Left renal cortex interstitium (tissue), 4 donors: ENCODE measurements around the gene ACSS2. TPM values are rescaled to one million over a fixed set of nuclear protein-coding genes. Genes with fewer than 3 reads are reported as not detected.

ENCODE experiments used
- DNase-seq, 4 donors: peaks; one replicate each; pipeline ENCODE4 v3.0.0-alpha.2; 2013; ENCODE audit warnings: low read depth in 4 of 4, low spot score in 2 of 4, missing footprints in 1 of 4
- polyA plus RNA-seq, 4 donors: library from polyadenylated mRNA; unstranded; fragments of 120-200 nt; gene quantifications; one replicate each; pipeline ENCODE4 v1.2.1, GENCODE V29; 2013; ENCODE audit not compliant: insufficient read length in 4 of 4

Gene ACSS2
- polyA plus RNA-seq, 4 donors = 35.8 to 50.2 (median 41.9) TPM

GRCh38 chr20:34945315-34946077 lies 69.1 kb downstream of the ACSS2 start:
- no peak for DNase-seq

- DNase-seq = no peak
These were observed 70.2 kb downstream of the ACSS2 start for GRCh38 chr20:34946661-34947060.

GRCh38 chr20:34947336-34947735 lies 70.9 kb downstream of the ACSS2 start:
- DNase-seq = no peak

- no peak for DNase-seq
These were observed 71.6 kb downstream of the ACSS2 start for GRCh38 chr20:34948030-34948429.

- no peak for DNase-seq
These were observed 72.7 kb downstream of the ACSS2 start for GRCh38 chr20:34949120-34949519.

- no peak for DNase-seq
These were observed 74.8 kb downstream of the ACSS2 start for GRCh38 chr20:34951252-34951651.

GRCh38 chr20:34951652-34952051 lies 75.2 kb downstream of the ACSS2 start:
- no peak for DNase-seq

GRCh38 chr20:34952671-34953070 lies 76.3 kb downstream of the ACSS2 start:
- peak in 1 of 4 donors; percentile 62 for DNase-seq

GRCh38 chr20:34953960-34954359 lies 77.5 kb downstream of the ACSS2 start:
- DNase-seq = no peak

- DNase-seq = peak in 1 of 4 donors; percentile 19
These were observed 78.5 kb downstream of the ACSS2 start for GRCh38 chr20:34954904-34955230.

- peak; percentile 93 to 95 (median 94) for DNase-seq
These were observed 79.0 kb downstream of the ACSS2 start, which contains the start of the genes GSS and MYH7B for GRCh38 chr20:34955231-34956040. Gene GSS (minus strand): TSS chr20:34955806. CDS start chr20:34951852, 3,954 bp downstream. Gene MYH7B (plus strand): TSS chr20:34955868. CDS start chr20:34978006, 22,138 bp downstream.

GRCh38 chr20:34956041-34956458 lies 79.6 kb downstream of the ACSS2 start:
- DNase-seq = peak in 1 of 4 donors; percentile 11

GRCh38 chr20:34956751-34957472 lies 80.5 kb downstream of the ACSS2 start:
- no peak for DNase-seq

- no peak for DNase-seq
These were observed 88.1 kb downstream of the ACSS2 start for GRCh38 chr20:34964486-34964885.

GRCh38 chr20:34965051-34965450 lies 88.6 kb downstream of the ACSS2 start:
- DNase-seq = no peak

- no peak for DNase-seq
These were observed 91.0 kb downstream of the ACSS2 start for GRCh38 chr20:34967421-34967820.

- no peak for DNase-seq
These were observed 91.8 kb downstream of the ACSS2 start for GRCh38 chr20:34968042-34968775.

- no peak for DNase-seq
These were observed 93.9 kb downstream of the ACSS2 start for GRCh38 chr20:34970193-34970840.

- DNase-seq = no peak
These were observed 94.6 kb downstream of the ACSS2 start for GRCh38 chr20:34970846-34971560.
